PC-3 (cell line): ENCODE data around the gene BICD2. TPM values are rescaled to one million over a fixed set of nuclear protein-coding genes. Genes with fewer than 3 reads are reported as not detected.

ENCODE experiments used
- ATAC-seq: fragments of 200-7000 bp; cut with Tn5 transposase; 2 replicates; pipeline ENCODE4 v1.9.1; 2020; ENCODE audit warnings: mild to moderate bottlenecking, moderate library complexity
- BruUV-seq: library from RNA; stranded (reverse); fragments of 400-500 nt; replicated peaks from 2 replicates; lab custom pipeline; 2021; lab: Mats Ljungman, UMichigan
- CTCF ChIA-PET: fragments of 300-600 bp; sonication (Branson Sonifier 250); formaldehyde crosslinking; loops from one replicate; lab custom pipeline; 2022; ENCODE audit warnings: antibody characterized with exemption; lab: Charles Lee
- POLR2A ChIA-PET: fragments of 300-600 bp; sonication (Branson Sonifier 250); formaldehyde crosslinking; loops from one replicate; lab custom pipeline; 2022; ENCODE audit warnings: antibody characterized with exemption; ENCODE audit not compliant: unreplicated experiment; lab: Charles Lee
- DNase-seq: peaks from one replicate; pipeline ENCODE4 v3.0.0-alpha.2; 2015
- H2AFZ ChIP-seq: fragments of 300-600 bp; sonication (generic); 2 replicates; pipeline ENCODE4 v1.6.0; 2016; ENCODE audit warnings: antibody characterized with exemption, low read length
- H3F3A ChIP-seq: fragments of 300-600 bp; sonication (generic); one replicate; pipeline ENCODE4 v1.6.0; 2017; ENCODE audit warnings: antibody characterized with exemption, low read length, control low read depth, mild to moderate bottlenecking; ENCODE audit not compliant: unreplicated experiment
- H3K27ac ChIP-seq: fragments of 300-600 bp; sonication (generic); 2 replicates; pipeline ENCODE4 v1.5.1; 2016; ENCODE audit warnings: mild to moderate bottlenecking, low read length
- H3K27me3 ChIP-seq: fragments of 300-600 bp; sonication (generic); 2 replicates; pipeline ENCODE4 v1.6.1; 2016; ENCODE audit warnings: low read length, mixed read lengths
- H3K36me3 ChIP-seq: fragments of 300-600 bp; sonication (generic); 2 replicates; pipeline ENCODE4 v1.6.1; 2016; ENCODE audit warnings: low read depth, mixed run types, low read length, mixed read lengths
- H3K4me1 ChIP-seq: fragments of 300-600 bp; sonication (generic); 2 replicates; pipeline ENCODE4 v1.5.1; 2016; ENCODE audit warnings: low read length; ENCODE audit not compliant: insufficient read depth
- H3K4me2 ChIP-seq: fragments of 300-600 bp; sonication (generic); 2 replicates; pipeline ENCODE4 v1.6.0; 2016; ENCODE audit warnings: low read length
- H3K4me3 ChIP-seq: fragments of 300-600 bp; sonication (generic); 2 replicates; pipeline ENCODE4 v1.5.1; 2016; ENCODE audit warnings: mild to moderate bottlenecking, low read length, mixed read lengths
- H3K79me2 ChIP-seq: fragments of 300-600 bp; sonication (generic); 2 replicates; pipeline ENCODE4 v1.6.1; 2017; ENCODE audit warnings: low read length, mixed read lengths
- H3K9ac ChIP-seq: fragments of 300-600 bp; sonication (generic); 2 replicates; pipeline ENCODE4 v1.6.0; 2016; ENCODE audit warnings: mild to moderate bottlenecking, low read length
- H3K9me2 ChIP-seq: fragments of 300-600 bp; sonication (generic); replicated peaks from 2 replicates; pipeline ENCODE4 v1.6.1; 2016; ENCODE audit warnings: mixed run types, low read length, mixed read lengths
- H3K9me3 ChIP-seq: fragments of 300-600 bp; sonication (generic); 2 replicates; pipeline ENCODE4 v1.6.1; 2016; ENCODE audit warnings: low read length, mixed read lengths
- H4K20me1 ChIP-seq: fragments of 300-600 bp; sonication (generic); 2 replicates; pipeline ENCODE4 v1.6.1; 2016; ENCODE audit warnings: low read length, mixed read lengths
- EZH2 ChIP-seq: fragments of 300-600 bp; sonication (generic); IDR thresholded peaks from one replicate; pipeline ENCODE4 v1.6.1; 2017; ENCODE audit warnings: antibody characterized with exemption, mild to moderate bottlenecking, low read length; ENCODE audit not compliant: unreplicated experiment
- EZH2phosphoT487 ChIP-seq: fragments of 300-600 bp; sonication (generic); IDR thresholded peaks from 2 replicates; pipeline ENCODE4 v1.6.1; 2018; ENCODE audit warnings: mild to moderate bottlenecking, antibody characterized with exemption, low read length, borderline replicate concordance
- intact Hi-C: fragments of 100-400 bp; cut with micrococcal nuclease; formaldehyde crosslinking; loops from 2 replicates; pipeline ENCODE4 v1.9.0; 2023
- total RNA-seq: library from RNA; depleted of rRNA; stranded (reverse); fragments of >200 nt; gene quantifications from 2 replicates; pipeline ENCODE4 v1.2.3, GENCODE V29; 2014
- TF ChIP-seq, protein P1 (sequence below): fragments of 300-600 bp; sonication (generic); conservative IDR thresholded peaks from 2 replicates; pipeline ENCODE4 v1.5.1; 2017; ENCODE audit warnings: antibody characterized with exemption, low read depth, mild to moderate bottlenecking, low read length

Gene BICD2
- total RNA-seq, 1 experiment from 2014 or later, result 26.3 TPM

DNA sequence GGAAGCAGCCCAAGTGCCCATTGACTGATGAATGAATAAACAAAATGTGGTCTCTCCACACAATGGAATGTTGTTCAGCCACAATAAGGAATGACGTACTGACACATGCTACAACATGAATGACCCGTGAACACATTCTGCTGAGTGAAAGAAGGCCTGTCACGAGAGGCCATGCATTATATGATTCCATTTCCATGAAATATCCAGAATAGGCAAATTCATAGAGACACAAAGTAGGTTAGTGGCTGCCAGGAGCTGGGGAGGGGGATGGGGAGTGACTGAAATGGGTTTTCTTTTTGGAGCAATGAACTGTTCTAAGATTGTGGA lies 41.4 kb downstream of the BICD2 start:
- BruUV-seq, result no TSS peak
- H3K27ac ChIP-seq, result peak overlapping the region; percentile 9; the same call in 1 of the 2 replicates
- TF ChIP-seq, protein P1, sequence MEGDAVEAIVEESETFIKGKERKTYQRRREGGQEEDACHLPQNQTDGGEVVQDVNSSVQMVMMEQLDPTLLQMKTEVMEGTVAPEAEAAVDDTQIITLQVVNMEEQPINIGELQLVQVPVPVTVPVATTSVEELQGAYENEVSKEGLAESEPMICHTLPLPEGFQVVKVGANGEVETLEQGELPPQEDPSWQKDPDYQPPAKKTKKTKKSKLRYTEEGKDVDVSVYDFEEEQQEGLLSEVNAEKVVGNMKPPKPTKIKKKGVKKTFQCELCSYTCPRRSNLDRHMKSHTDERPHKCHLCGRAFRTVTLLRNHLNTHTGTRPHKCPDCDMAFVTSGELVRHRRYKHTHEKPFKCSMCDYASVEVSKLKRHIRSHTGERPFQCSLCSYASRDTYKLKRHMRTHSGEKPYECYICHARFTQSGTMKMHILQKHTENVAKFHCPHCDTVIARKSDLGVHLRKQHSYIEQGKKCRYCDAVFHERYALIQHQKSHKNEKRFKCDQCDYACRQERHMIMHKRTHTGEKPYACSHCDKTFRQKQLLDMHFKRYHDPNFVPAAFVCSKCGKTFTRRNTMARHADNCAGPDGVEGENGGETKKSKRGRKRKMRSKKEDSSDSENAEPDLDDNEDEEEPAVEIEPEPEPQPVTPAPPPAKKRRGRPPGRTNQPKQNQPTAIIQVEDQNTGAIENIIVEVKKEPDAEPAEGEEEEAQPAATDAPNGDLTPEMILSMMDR, result no peak
- no peak for TF ChIP-seq EZH2
- TF ChIP-seq EZH2phosphoT487, result no peak
- H3K4me2 ChIP-seq, result no peak overlapping the region
- intact Hi-C loops, result no loop called here
- no peaks in the 10 kb centered on the region for H3K9me2 ChIP-seq
- H3K36me3 ChIP-seq, result no peaks in the 10 kb centered on the region; the same call in 1 of the 2 replicates
- H3K4me3 ChIP-seq, result no peak overlapping the region
- no peaks in the 10 kb centered on the region for H3K9me3 ChIP-seq
- DNase-seq (peak; percentile 41), ATAC-seq (no peak)
- no peaks in the 10 kb centered on the region for H3F3A ChIP-seq
- no peaks in the 10 kb centered on the region for H4K20me1 ChIP-seq
- no peak overlapping the region for H3K9ac ChIP-seq
- no peak overlapping the region for H2AFZ ChIP-seq
- H3K4me1 ChIP-seq, result no peaks in the 10 kb centered on the region
- POLR2A ChIA-PET, result no interaction called here
- CTCF ChIA-PET, result no interaction called here
- no peaks in the 10 kb centered on the region for H3K79me2 ChIP-seq
- no peaks in the 10 kb centered on the region for H3K27me3 ChIP-seq

DNA sequence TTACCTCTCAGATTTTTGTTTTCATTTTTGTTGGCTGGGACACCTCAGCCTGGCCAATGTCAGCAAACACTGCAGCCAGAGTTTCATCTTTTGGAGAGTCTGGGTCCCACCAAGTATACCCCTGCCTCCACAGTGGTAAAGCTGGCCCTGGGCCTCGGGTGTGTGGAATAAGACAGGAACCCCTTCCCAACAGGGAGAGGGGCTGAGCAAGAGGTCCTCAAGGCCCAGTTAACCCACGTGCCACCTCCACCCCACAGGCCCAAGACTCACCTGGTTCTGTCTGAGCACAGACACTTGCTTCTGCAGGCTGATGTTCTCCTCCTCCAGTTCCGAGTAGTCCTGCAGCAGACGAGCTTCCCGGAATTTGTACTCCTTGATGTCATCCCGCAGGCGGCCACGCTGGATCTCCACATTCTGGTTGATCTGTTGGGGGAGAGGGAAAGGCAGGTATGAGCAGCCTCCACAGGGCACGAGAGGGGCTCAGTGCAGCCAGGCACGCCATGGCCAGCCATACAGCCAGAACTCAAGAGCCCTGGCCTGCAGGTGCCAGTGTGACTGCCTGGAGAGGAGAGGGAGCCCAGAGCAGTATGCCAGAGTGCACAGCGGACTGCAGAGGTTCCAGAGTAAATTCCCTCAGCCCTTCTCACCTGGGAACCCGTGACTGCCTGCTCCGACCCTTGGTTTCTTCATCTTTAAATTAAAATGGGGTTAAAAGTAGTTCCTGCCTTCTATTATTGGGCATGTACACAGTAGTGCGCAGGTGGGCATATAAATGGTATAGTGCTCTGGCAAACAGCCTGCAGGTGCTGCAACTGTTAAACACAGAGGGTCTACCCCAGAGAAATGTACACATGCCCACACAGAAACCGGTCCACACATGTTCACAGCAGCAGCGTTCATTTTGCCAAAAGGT lies 42.0 kb downstream of the BICD2 start:
- no peak overlapping the region for H3K4me2 ChIP-seq

More for the DNA sequence above, 42.0 kb downstream of the BICD2 start:
- H3K9me3 ChIP-seq, result no peaks in the 10 kb centered on the region
- no TSS peak for BruUV-seq
- H3K36me3 ChIP-seq, result no peaks in the 10 kb centered on the region; the same call in 1 of the 2 replicates
- intact Hi-C loops, result no loop called here
- CTCF ChIA-PET, result no interaction called here
- DNase-seq (no peak), ATAC-seq (no peak)
- no peak overlapping the region for H2AFZ ChIP-seq
- H3K27ac ChIP-seq, result no peak overlapping the region
- no peaks in the 10 kb centered on the region for H4K20me1 ChIP-seq
- H3K4me1 ChIP-seq, result no peaks in the 10 kb centered on the region
- H3K9me2 ChIP-seq, result no peaks in the 10 kb centered on the region
- H3F3A ChIP-seq, result no peaks in the 10 kb centered on the region
- POLR2A ChIA-PET, result no interaction called here
- no peaks in the 10 kb centered on the region for H3K79me2 ChIP-seq
- no peak overlapping the region for H3K9ac ChIP-seq
- H3K27me3 ChIP-seq, result no peaks in the 10 kb centered on the region
- TF ChIP-seq EZH2phosphoT487, result no peak
- no peak for TF ChIP-seq EZH2
- TF ChIP-seq, protein P1, result no peak
- no peak overlapping the region for H3K4me3 ChIP-seq
